ENCODE measurements around the gene PCDH19. TPM values are rescaled to one million over a fixed set of nuclear protein-coding genes. Genes with fewer than 3 reads are reported as not detected.
"Not testable (repeated sequence)": the region's sequence is repeated elsewhere in the genome, so short reads cannot be mapped to it uniquely, and the experiment has no call there.

Gene PCDH19
- under 1 TPM; 0.26 to 0.40 (median 0.34) TPM for total RNA-seq
- 0.25 TPM for polyA plus RNA-seq
- long read RNA-seq, donor 1 = 0 reads
- long read RNA-seq, donor 2 = 0 reads
- long read RNA-seq, donor 3 = 0 reads
- long read RNA-seq, donor 4 = 0 reads

GRCh38 chrX:100409610-100410590, at the start of gene PCDH19:
Gene PCDH19, minus strand, starts transcription at chrX:100410273. Its CDS starts 1,676 bp downstream, at chrX:100408597.
- intact Hi-C loops (cut with DNase I) = no loop called here
- Histone ChIP-seq H3K4me1 (ENCODE audit: control insufficient read depth, insufficient read depth, low read length) (no peaks in the 10 kb centered on the region), H3K27me3 (ENCODE audit: control insufficient read depth, insufficient read depth) (no peaks in the 10 kb centered on the region)

DNA sequence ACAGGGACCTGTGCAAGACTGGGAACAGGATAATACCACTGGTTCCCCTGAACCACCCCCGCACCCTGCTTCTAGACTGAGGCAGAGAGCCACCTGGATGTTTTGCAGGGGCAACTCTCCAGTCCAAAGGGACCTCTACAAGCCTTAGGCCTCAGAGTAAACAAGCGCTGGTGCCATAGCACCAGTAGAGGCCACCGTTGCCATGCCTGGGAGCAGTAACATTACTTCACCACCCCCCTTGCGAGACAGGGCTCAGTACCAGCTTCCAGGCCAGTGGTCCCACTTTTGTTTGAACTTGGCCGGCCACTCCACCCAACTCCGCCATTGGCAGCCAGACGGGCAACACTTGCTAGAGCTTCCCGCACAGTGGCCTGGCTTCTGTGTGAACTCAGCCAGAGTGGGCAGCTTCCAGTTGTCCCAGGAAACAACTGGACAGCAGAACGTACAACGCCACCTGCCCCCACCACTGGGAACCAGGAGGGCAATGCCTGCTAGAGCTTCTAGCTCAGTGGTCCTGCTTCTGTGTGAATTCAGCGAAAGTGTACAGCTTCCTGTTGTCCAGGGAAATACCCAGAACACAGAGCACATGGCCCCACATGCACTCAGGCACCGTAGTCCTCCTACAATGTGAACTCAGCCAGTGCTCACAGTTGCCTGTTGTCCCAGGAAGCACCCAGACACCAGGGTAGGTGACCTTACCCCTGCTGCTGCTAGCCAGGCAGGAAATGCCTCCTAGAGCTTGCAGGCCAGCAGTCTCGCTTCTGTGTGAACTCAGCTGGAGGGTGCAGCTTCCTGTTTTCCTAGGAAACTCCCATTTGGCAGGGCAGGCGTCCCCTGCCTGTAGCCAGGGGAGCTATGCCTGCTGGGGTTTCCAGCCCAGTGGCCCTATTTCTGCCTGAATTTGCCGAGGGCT, 39.9 kb upstream of the PCDH19 start:
- peak; percentile 76 to 96 for ATAC-seq
- 71% methylated on average over 15 of the region's 15 CpGs for WGBS
- Histone ChIP-seq H3K9me3 (ENCODE audit: control insufficient read depth, low read length) (no peaks in the 10 kb centered on the region), H3K4me3 (ENCODE audit: low read length) (no peak overlapping the region), H3K27ac (ENCODE audit: low read length) (peak overlapping the region; percentile 61), H3K4me1 (ENCODE audit: control insufficient read depth, insufficient read depth, low read length) (no peaks in the 10 kb centered on the region), H3K27me3 (ENCODE audit: control insufficient read depth, insufficient read depth) (no peaks in the 10 kb centered on the region)
- intact Hi-C loops (cut with DNase I) = no loop called here
- peak; percentile 54 to 71 (median 57) for DNase-seq

More at GRCh38 chrX:100409610-100410590, at the start of gene PCDH19:
- 2% methylated on average over 75 of the region's 91 CpGs for WGBS
- Histone ChIP-seq H3K9me3 (ENCODE audit: control insufficient read depth, low read length) (no peaks in the 10 kb centered on the region), H3K4me3 (ENCODE audit: low read length) (peak within 1 kb of the TSS; percentile 48), H3K27ac (ENCODE audit: low read length) (no peak within 1 kb of the TSS)
- DNase-seq (peak; percentile 66 to 80 (median 75)), ATAC-seq (peak; percentile 89)

DNA sequence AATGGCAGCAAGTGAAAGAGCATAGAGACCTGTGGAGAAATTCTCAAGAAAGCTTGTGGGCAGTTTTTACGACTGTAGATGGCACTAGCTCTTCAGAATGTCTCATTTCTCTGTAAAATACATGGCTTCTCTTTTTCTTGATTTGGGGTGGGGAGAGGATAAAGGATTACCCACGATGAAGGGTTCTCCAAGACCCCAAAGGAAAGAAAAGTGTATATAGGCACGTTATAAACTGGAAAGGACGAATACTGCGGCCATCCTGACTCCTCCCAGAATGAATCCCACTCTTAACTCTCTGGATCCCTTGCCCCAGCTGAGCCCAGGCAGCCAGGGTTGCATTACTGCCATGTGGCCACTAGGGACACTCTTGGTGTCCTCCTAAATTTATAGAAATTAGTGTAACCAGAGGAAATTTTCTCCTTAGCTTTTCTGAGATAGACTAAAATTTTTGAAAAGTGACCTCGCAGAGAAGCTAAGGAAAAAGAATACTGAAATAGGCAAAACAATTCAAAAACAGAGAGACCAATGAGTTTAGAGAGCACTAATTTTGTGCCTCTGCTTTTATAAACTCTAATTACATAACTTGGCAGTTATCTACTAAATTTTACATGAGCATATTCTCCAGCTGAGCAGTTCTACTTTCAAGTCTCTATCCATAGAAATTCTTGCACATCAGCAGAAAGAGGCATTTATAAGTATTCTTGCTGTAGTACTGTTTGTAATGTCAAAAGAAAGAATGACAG, 37.8 kb upstream of the PCDH19 start:
- peak in 1 of 2 donors; percentile 72 for ATAC-seq

DNA sequence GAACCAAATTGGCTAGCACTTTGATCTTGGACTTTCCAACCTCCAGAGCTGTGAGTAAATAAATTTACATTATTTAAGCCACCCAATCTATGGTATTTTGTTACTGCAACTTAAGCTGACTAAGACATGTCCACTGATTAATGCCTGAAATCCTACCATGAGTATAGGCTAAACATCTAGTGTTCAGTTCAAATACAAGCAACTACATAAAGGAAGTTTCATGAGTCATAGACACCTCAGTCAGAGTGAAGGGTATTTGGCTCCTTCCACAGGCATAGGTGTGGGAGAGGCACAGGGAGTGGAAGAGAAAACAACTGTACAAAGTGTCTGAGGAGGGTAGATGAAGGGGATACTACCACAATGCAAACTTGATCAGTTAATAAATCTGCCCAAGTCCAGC, 35.5 kb upstream of the PCDH19 start:
- intact Hi-C loops (cut with DNase I) = no loop called here
- Histone ChIP-seq H3K4me3 (ENCODE audit: low read length) (no peak overlapping the region), H3K4me1 (ENCODE audit: control insufficient read depth, insufficient read depth, low read length) (no peaks in the 10 kb centered on the region), H3K9me3 (ENCODE audit: control insufficient read depth, low read length) (no peaks in the 10 kb centered on the region), H3K27me3 (ENCODE audit: control insufficient read depth, insufficient read depth) (no peaks in the 10 kb centered on the region), H3K27ac (ENCODE audit: low read length) (no peak overlapping the region)
- ATAC-seq = no peak
- DNase-seq = no peak

More for the DNA sequence above, 37.8 kb upstream of the PCDH19 start:
- no peaks in the 10 kb centered on the region for H3K4me1 ChIP-seq (ENCODE audit: control insufficient read depth, insufficient read depth, low read length)
- WGBS = under 1% methylated on average over 6 of the region's 6 CpGs
- H3K4me3 ChIP-seq (ENCODE audit: low read length) = peak overlapping the region; percentile 38
- no peaks in the 10 kb centered on the region for H3K27me3 ChIP-seq (ENCODE audit: control insufficient read depth, insufficient read depth)
- H3K9me3 ChIP-seq (ENCODE audit: control insufficient read depth, low read length) = no peaks in the 10 kb centered on the region
- intact Hi-C loops (cut with DNase I) = no loop called here
- DNase-seq = peak; percentile 44 to 68 (median 59)
- no peak overlapping the region for H3K27ac ChIP-seq (ENCODE audit: low read length)

- H3K27me3 ChIP-seq (ENCODE audit: control insufficient read depth, insufficient read depth); ATAC-seq; H3K4me3 ChIP-seq (ENCODE audit: low read length); H3K27ac ChIP-seq (ENCODE audit: low read length); H3K9me3 ChIP-seq (ENCODE audit: control insufficient read depth, low read length); intact Hi-C loops (cut with DNase I); DNase-seq; H3K4me1 ChIP-seq (ENCODE audit: control insufficient read depth, insufficient read depth, low read length): not testable (repeated sequence)
- WGBS = 96% methylated on average over 7 of the region's 7 CpGs
Observed at GRCh38 chrX:100441321-100441720, 31.2 kb upstream of the PCDH19 start.

DNA sequence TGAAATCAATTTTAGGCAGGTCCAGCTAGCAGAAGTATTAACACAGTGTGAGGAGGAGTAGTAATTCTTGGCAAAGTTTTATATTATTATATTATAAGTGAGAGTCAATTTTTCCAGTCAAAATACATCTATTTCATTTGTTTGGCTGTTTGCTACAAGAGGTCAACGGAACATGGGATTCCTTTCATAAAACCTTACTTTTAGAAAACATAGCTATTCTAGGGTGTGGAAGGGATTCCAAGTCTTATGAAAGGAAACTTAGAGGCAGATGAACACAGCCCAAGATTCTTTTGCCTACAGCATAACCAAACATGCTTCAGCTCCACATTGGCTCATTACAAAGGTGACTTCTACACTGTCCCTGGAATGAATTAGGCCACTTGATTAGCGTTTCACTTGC, 29.9 kb upstream of the PCDH19 start:
- Histone ChIP-seq H3K27ac (ENCODE audit: low read length) (no peak overlapping the region), H3K9me3 (ENCODE audit: control insufficient read depth, low read length) (no peaks in the 10 kb centered on the region), H3K27me3 (ENCODE audit: control insufficient read depth, insufficient read depth) (no peaks in the 10 kb centered on the region), H3K4me3 (ENCODE audit: low read length) (no peak overlapping the region), H3K4me1 (ENCODE audit: control insufficient read depth, insufficient read depth, low read length) (no peaks in the 10 kb centered on the region)
- 85% methylated on average over 2 of the region's 2 CpGs for WGBS
- intact Hi-C loops (cut with DNase I) = no loop called here
- DNase-seq = no peak
- ATAC-seq = no peak

- no peaks in the 10 kb centered on the region for H3K27me3 ChIP-seq (ENCODE audit: control insufficient read depth, insufficient read depth)
- no peak overlapping the region for H3K4me3 ChIP-seq (ENCODE audit: low read length)
- H3K27ac ChIP-seq (ENCODE audit: low read length) = no peak overlapping the region
- no peaks in the 10 kb centered on the region for H3K4me1 ChIP-seq (ENCODE audit: control insufficient read depth, insufficient read depth, low read length)
- H3K9me3 ChIP-seq (ENCODE audit: control insufficient read depth, low read length) = no peaks in the 10 kb centered on the region
- no peak for DNase-seq
- no peak for ATAC-seq
- intact Hi-C loops (cut with DNase I) = no loop called here
Observed at GRCh38 chrX:100435726-100436125, 25.7 kb upstream of the PCDH19 start.

DNA sequence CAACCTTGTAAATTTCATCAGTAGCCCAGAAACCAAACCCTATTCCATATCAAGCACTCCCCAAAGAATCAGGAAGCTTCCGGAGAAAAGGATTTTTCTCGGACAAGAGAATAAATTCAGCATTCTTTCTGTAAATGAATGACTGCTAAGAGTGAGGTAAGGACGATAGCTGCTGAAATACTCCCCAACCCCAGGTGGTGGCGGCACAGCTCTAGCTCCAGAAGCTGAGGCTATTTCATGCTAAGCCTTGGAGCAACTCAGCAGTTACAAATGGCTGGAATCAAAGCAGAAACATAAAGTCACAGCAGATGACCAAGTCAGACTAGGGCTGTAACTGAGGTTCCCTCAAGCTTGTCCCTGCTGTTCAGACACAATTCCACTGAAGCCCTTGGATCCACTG, 13.9 kb upstream of the PCDH19 start:
- H3K27me3 ChIP-seq (ENCODE audit: control insufficient read depth, insufficient read depth) = no peaks in the 10 kb centered on the region
- WGBS = 58% methylated on average over 4 of the region's 4 CpGs
- no peak for ATAC-seq
- no peaks in the 10 kb centered on the region for H3K4me1 ChIP-seq (ENCODE audit: control insufficient read depth, insufficient read depth, low read length)
- no peak overlapping the region for H3K27ac ChIP-seq (ENCODE audit: low read length)
- DNase-seq = no peak
- intact Hi-C loops (cut with DNase I) = no loop called here
- no peaks in the 10 kb centered on the region for H3K9me3 ChIP-seq (ENCODE audit: control insufficient read depth, low read length)
- H3K4me3 ChIP-seq (ENCODE audit: low read length) = no peak overlapping the region

GRCh38 chrX:100418556-100418955, 8.5 kb upstream of the PCDH19 start:
- intact Hi-C loops (cut with DNase I) = no loop called here
- 36% methylated on average over 2 of the region's 2 CpGs for WGBS
- Histone ChIP-seq H3K4me1 (ENCODE audit: control insufficient read depth, insufficient read depth, low read length) (no peaks in the 10 kb centered on the region), H3K4me3 (ENCODE audit: low read length) (no peak overlapping the region), H3K27me3 (ENCODE audit: control insufficient read depth, insufficient read depth) (no peaks in the 10 kb centered on the region), H3K27ac (ENCODE audit: low read length) (no peak overlapping the region), H3K9me3 (ENCODE audit: control insufficient read depth, low read length) (no peaks in the 10 kb centered on the region)
- ATAC-seq (no peak), DNase-seq (no peak)

- intact Hi-C loops (cut with DNase I) = no loop called here
- H3K27ac ChIP-seq (ENCODE audit: low read length) = peak overlapping the region; percentile 71
- DNase-seq (no peak), ATAC-seq (peak in 1 of 2 donors; percentile 43)
- H3K27me3 ChIP-seq (ENCODE audit: control insufficient read depth, insufficient read depth) = no peaks in the 10 kb centered on the region
- H3K9me3 ChIP-seq (ENCODE audit: control insufficient read depth, low read length) = no peaks in the 10 kb centered on the region
- no peaks in the 10 kb centered on the region for H3K4me1 ChIP-seq (ENCODE audit: control insufficient read depth, insufficient read depth, low read length)
- 27% methylated on average over 3 of the region's 3 CpGs for WGBS
- no peak overlapping the region for H3K4me3 ChIP-seq (ENCODE audit: low read length)
Observed at GRCh38 chrX:100417681-100418080, 7.6 kb upstream of the PCDH19 start.
